Stimulated activated CD8-positive, alpha-beta memory T cell treated with anti-CD3 and anti-CD28 coated beads, Interleukin-7, amount 100 ng/mL, for 1 hour (primary cell): ENCODE results near the gene SLC25A48.

Experiments
- DNase-seq, 2 donors: peaks; one replicate each; pipeline ENCODE4 v3.0.0-alpha.2; 2020; ENCODE audit warnings: low read depth in 2 of 2

Gene SLC25A48

GRCh38 chr5:135881244-135881643 is 46.8 kb downstream of the SLC25A48 start:
- DNase-seq = no peak

GRCh38 chr5:135881819-135882218 is 47.4 kb downstream of the SLC25A48 start:
- DNase-seq = no peak

- DNase-seq = no peak
Measured at GRCh38 chr5:135883026-135883425, 48.6 kb downstream of the SLC25A48 start.

GRCh38 chr5:135883441-135883840 is 49.0 kb downstream of the SLC25A48 start:
- DNase-seq = no peak

GRCh38 chr5:135885031-135885430 is 50.6 kb downstream of the SLC25A48 start:
- no peak for DNase-seq

- no peak for DNase-seq
Measured at GRCh38 chr5:135886136-135886535, 51.7 kb downstream of the SLC25A48 start.

GRCh38 chr5:135887447-135887864 is 53.0 kb downstream of the SLC25A48 start:
- DNase-seq = peak; percentile 23 to 26

GRCh38 chr5:135887881-135888614 is 53.6 kb downstream of the SLC25A48 start:
- no peak for DNase-seq

- DNase-seq = no peak
Measured at GRCh38 chr5:135890296-135890695, 55.8 kb downstream of the SLC25A48 start.

- no peak for DNase-seq
Measured at GRCh38 chr5:135890867-135891266, 56.4 kb downstream of the SLC25A48 start.

GRCh38 chr5:135891268-135891667 is 56.8 kb downstream of the SLC25A48 start:
- DNase-seq = no peak

- DNase-seq = no peak
Measured at GRCh38 chr5:135891791-135892190, 57.3 kb downstream of the SLC25A48 start.

- no peak for DNase-seq
Measured at GRCh38 chr5:135894276-135894675, 59.8 kb downstream of the SLC25A48 start.

GRCh38 chr5:135894789-135895188 is 60.3 kb downstream of the SLC25A48 start:
- DNase-seq = no peak

GRCh38 chr5:135895474-135896006 is 61.1 kb downstream of the SLC25A48 start, which contains the start of gene IL9:
IL9 (minus strand) TSS chr5:135895841; CDS start chr5:135895816, 25 bp downstream.
- DNase-seq = no peak

GRCh38 chr5:135898651-135899050 is 64.2 kb downstream of the SLC25A48 start:
- no peak for DNase-seq

- DNase-seq = no peak
Measured at GRCh38 chr5:135900276-135900675, 65.8 kb downstream of the SLC25A48 start.

- DNase-seq = no peak
Measured at GRCh38 chr5:135901633-135902032, 67.2 kb downstream of the SLC25A48 start.

- no peak for DNase-seq
Measured at GRCh38 chr5:135905144-135905543, 70.7 kb downstream of the SLC25A48 start.

- DNase-seq = no peak
Measured at GRCh38 chr5:135913713-135914626, 79.5 kb downstream of the SLC25A48 start.

GRCh38 chr5:135915466-135916001 is 81.1 kb downstream of the SLC25A48 start:
- no peak for DNase-seq

- no peak for DNase-seq
Measured at GRCh38 chr5:135916638-135917263, 82.3 kb downstream of the SLC25A48 start.
